GM18517 (cell line): Measurements from ENCODE around the gene CETP.
"Not testable (repeated sequence)": the region's sequence is repeated elsewhere in the genome, so short reads cannot be mapped to it uniquely, and the experiment has no call there.

Source experiments
- ATAC-seq: cut with Tn5 transposase; IDR thresholded peaks from one replicate; pipeline ENCODE4 v1.9.1; 2021; ENCODE audit warnings: mild to moderate bottlenecking, moderate library complexity; ENCODE audit not compliant: unreplicated experiment

The CETP gene

GRCh38 chr16:56980201-56980535, 18.4 kb downstream of the CETP start:
- no peak for ATAC-seq

GRCh38 chr16:56980792-56981724, 19.3 kb downstream of the CETP start:
- no peak for ATAC-seq

- ATAC-seq = no peak
These were observed 20.1 kb downstream of the CETP start for GRCh38 chr16:56981729-56982271.

- no peak for ATAC-seq
These were observed 20.9 kb downstream of the CETP start for GRCh38 chr16:56982695-56983094.

- no peak for ATAC-seq
These were observed 21.5 kb downstream of the CETP start for GRCh38 chr16:56983211-56983751.

- no peak for ATAC-seq
These were observed 22.9 kb downstream of the CETP start for GRCh38 chr16:56984639-56985038.

GRCh38 chr16:56985288-56985961, 23.7 kb downstream of the CETP start:
- no peak for ATAC-seq

- no peak for ATAC-seq
These were observed 24.2 kb downstream of the CETP start for GRCh38 chr16:56985962-56986360.

GRCh38 chr16:56986361-56986760, 24.6 kb downstream of the CETP start:
- ATAC-seq = no peak

- ATAC-seq = not testable (repeated sequence)
These were observed 25.2 kb downstream of the CETP start for GRCh38 chr16:56986908-56987307.

- no peak for ATAC-seq
These were observed 25.9 kb downstream of the CETP start for GRCh38 chr16:56987692-56988091.

- no peak for ATAC-seq
These were observed 26.6 kb downstream of the CETP start for GRCh38 chr16:56988161-56988947.

- ATAC-seq = peak; percentile 68
These were observed 27.5 kb downstream of the CETP start, which contains the start of gene NLRC5 for GRCh38 chr16:56988948-56989945. Gene NLRC5 (plus strand): TSS chr16:56989557. CDS start chr16:57020713, 31,156 bp downstream.

GRCh38 chr16:56989988-56990387, 28.2 kb downstream of the CETP start:
- no peak for ATAC-seq

- no peak for ATAC-seq
These were observed 28.9 kb downstream of the CETP start for GRCh38 chr16:56990407-56991286.

- not testable (repeated sequence) for ATAC-seq
These were observed 30.7 kb downstream of the CETP start for GRCh38 chr16:56992431-56992830.

- no peak for ATAC-seq
These were observed 31.5 kb downstream of the CETP start for GRCh38 chr16:56993204-56993603.

GRCh38 chr16:56994311-56994710, 32.6 kb downstream of the CETP start:
- no peak for ATAC-seq
